DMS53 treated with DMSO at 0.1 percent for 48 hours (cell line): ENCODE data around the gene BCL6.
"Not testable (repeated sequence)": the region's sequence is repeated elsewhere in the genome, so short reads cannot be mapped to it uniquely, and the experiment has no call there.

Experiments used
- DNase-seq: peaks from one replicate; lab custom pipeline; 2025; ENCODE audit not compliant: unreplicated experiment; lab: John Stamatoyannopoulos, UW

BCL6 gene

GRCh38 chr3:187717572-187717971, 27.7 kb downstream of the BCL6 start:
- DNase-seq, result no peak

- DNase-seq, result peak; percentile 46
Observed at GRCh38 chr3:187714404-187714979, 30.8 kb downstream of the BCL6 start.

GRCh38 chr3:187713504-187713903, 31.8 kb downstream of the BCL6 start:
- DNase-seq, result no peak

- no peak for DNase-seq
Observed at GRCh38 chr3:187709155-187709554, 36.1 kb downstream of the BCL6 start.

GRCh38 chr3:187708696-187709095, 36.6 kb downstream of the BCL6 start:
- DNase-seq, result no peak

- no peak for DNase-seq
Observed at GRCh38 chr3:187706971-187707370, 38.3 kb downstream of the BCL6 start.

- DNase-seq, result no peak
Observed at GRCh38 chr3:187705164-187705563, 40.1 kb downstream of the BCL6 start.

GRCh38 chr3:187702507-187703033, 42.7 kb downstream of the BCL6 start, which contains the start of gene RTP2:
Gene RTP2, minus strand, starts transcription at chr3:187702557. Its CDS starts 429 bp downstream, at chr3:187702128.
- no peak for DNase-seq

GRCh38 chr3:187700249-187700648, 45.0 kb downstream of the BCL6 start:
- DNase-seq, result no peak

- DNase-seq, result peak; percentile 33
Observed at GRCh38 chr3:187698499-187699399, 46.5 kb downstream of the BCL6 start.

GRCh38 chr3:187696021-187696420, 49.2 kb downstream of the BCL6 start:
- no peak for DNase-seq

- DNase-seq, result no peak
Observed at GRCh38 chr3:187695449-187695848, 49.8 kb downstream of the BCL6 start.

- no peak for DNase-seq
Observed at GRCh38 chr3:187694801-187695200, 50.5 kb downstream of the BCL6 start.

GRCh38 chr3:187693431-187693830, 51.8 kb downstream of the BCL6 start:
- DNase-seq, result no peak

GRCh38 chr3:187689984-187690383, 55.3 kb downstream of the BCL6 start:
- no peak for DNase-seq

GRCh38 chr3:187686621-187687273, 58.5 kb downstream of the BCL6 start:
- no peak for DNase-seq

- no peak for DNase-seq
Observed at GRCh38 chr3:187685948-187686347, 59.3 kb downstream of the BCL6 start.

- DNase-seq, result no peak
Observed at GRCh38 chr3:187684880-187685279, 60.4 kb downstream of the BCL6 start.

GRCh38 chr3:187684444-187684843, 60.8 kb downstream of the BCL6 start:
- DNase-seq, result no peak

GRCh38 chr3:187681756-187682155, 63.5 kb downstream of the BCL6 start:
- not testable (repeated sequence) for DNase-seq

GRCh38 chr3:187679638-187680396, 65.5 kb downstream of the BCL6 start:
- DNase-seq, result peak; percentile 72
